Daoy (cell line): ENCODE measurements around the gene ZNF784. TPM values are rescaled to one million over a fixed set of nuclear protein-coding genes. Genes with fewer than 3 reads are reported as not detected.

Experiments
- DNase-seq: peaks from one replicate; pipeline ENCODE4 v3.0.0-alpha.2; 2015; ENCODE audit warnings: low read depth
- total RNA-seq: library from RNA; depleted of rRNA; stranded (reverse); fragments of >200 nt; shearing (Covaris generic); gene quantifications from 2 replicates; pipeline ENCODE4 v1.2.3, GENCODE V29; 2014

Gene ZNF784
- total RNA-seq, 1 experiment from 2014 or later, result 5.8 TPM

DNA sequence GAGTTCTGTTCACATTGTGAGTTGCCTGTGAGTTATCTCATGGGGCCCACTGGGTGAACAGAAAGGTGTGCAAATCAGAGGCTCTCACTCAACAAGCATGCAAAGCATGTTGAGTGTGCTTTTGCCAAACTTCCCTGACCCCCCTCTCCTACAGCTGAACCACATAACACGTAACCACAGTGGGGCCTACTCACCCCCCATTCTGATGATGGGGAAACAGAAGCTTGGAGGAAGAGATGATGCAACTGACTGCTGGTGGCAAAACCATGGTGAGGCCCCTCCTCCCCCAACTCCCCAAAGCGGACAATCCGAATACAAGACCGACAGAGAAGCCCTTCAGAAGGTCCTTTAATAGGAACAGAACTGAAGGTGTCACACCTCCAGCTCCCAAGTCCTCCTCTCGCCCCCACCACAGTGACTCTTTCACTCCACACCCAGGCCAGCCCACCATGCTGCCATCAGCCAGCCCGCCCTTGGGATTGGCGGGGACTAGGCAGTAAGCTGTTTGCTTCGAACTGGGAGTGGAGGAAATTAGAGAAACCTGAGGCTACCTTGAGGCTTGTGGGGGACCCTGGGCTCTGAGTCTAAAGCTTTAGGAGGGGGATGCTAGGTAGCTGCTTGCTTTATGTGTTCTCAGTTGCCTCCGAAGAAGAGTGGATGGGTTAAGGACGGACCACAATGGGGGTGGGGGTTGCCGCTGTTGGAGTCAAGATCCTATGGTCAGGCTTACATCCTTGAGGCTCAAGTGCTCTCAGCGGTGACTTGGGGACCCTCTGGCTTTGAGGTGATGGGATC lies 3.8 kb downstream of the ZNF784 start:
- no peak for DNase-seq

- no peak for DNase-seq
These were observed 5.1 kb downstream of the ZNF784 start for GRCh38 chr19:55619286-55619685.

DNA sequence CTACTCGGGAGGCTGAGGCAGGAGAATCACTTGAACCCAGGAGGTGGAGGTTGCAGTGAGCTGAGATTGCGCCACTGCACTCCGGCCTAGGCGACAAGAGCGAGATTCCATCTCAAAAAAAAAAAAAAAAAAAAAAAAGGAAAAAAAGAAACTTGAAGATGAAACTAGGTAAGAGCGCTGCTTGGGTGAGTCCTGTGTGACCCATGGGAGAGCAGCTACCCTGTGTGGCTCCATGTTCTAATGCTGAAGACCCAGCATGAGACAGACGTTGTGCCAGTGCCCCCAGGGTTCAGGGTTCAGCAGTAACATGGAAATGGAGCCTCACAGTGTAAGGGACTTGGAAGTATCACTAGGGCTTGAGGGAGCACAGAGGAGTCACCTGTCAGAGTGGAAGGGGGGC lies 5.9 kb downstream of the ZNF784 start:
- DNase-seq, result no peak

- DNase-seq, result no peak
These were observed 6.9 kb downstream of the ZNF784 start for GRCh38 chr19:55617426-55617825.

DNA sequence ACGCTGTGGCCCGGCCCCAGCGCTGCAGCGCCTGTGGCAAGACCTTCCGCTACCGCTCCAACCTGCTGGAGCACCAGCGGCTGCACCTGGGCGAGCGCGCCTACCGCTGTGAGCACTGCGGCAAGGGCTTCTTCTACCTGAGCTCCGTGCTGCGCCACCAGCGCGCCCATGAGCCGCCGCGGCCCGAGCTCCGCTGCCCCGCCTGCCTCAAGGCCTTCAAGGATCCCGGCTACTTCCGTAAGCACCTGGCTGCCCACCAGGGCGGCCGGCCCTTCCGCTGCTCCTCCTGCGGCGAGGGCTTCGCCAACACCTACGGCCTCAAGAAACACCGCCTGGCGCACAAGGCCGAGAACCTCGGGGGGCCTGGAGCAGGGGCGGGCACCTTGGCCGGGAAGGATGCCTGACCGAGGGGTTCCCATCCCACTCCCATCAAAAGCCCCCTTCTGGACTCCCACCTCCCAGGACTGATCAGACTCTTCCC lies 7.9 kb downstream of the ZNF784 start:
- DNase-seq, result no peak

- no peak for DNase-seq
These were observed 8.6 kb downstream of the ZNF784 start for GRCh38 chr19:55615543-55616394.

DNA sequence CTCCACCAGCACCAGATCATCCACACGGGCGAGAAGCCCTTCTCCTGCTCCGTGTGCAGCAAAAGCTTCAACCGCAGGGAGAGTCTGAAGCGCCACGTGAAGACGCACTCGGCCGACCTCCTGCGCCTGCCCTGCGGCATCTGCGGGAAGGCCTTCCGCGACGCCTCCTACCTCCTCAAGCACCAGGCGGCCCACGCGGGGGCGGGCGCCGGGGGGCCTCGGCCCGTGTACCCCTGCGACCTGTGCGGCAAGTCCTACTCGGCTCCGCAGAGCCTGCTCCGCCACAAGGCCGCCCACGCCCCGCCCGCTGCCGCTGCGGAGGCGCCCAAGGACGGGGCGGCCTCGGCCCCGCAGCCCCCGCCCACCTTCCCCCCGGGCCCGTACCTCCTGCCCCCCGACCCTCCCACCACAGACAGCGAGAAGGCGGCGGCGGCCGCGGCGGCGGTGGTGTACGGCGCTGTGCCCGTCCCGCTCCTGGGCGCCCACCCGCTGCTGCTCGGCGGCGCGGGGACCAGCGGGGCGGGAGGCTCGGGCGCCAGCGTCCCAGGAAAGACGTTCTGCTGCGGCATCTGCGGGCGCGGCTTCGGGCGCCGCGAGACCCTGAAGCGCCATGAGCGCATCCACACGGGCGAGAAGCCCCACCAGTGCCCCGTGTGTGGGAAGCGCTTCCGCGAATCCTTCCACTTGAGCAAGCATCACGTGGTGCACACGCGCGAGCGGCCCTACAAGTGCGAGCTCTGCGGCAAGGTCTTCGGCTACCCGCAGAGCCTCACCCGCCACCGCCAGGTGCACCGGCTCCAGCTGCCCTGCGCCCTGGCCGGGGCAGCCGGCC lies 9.4 kb downstream of the ZNF784 start:
- DNase-seq, result no peak

DNA sequence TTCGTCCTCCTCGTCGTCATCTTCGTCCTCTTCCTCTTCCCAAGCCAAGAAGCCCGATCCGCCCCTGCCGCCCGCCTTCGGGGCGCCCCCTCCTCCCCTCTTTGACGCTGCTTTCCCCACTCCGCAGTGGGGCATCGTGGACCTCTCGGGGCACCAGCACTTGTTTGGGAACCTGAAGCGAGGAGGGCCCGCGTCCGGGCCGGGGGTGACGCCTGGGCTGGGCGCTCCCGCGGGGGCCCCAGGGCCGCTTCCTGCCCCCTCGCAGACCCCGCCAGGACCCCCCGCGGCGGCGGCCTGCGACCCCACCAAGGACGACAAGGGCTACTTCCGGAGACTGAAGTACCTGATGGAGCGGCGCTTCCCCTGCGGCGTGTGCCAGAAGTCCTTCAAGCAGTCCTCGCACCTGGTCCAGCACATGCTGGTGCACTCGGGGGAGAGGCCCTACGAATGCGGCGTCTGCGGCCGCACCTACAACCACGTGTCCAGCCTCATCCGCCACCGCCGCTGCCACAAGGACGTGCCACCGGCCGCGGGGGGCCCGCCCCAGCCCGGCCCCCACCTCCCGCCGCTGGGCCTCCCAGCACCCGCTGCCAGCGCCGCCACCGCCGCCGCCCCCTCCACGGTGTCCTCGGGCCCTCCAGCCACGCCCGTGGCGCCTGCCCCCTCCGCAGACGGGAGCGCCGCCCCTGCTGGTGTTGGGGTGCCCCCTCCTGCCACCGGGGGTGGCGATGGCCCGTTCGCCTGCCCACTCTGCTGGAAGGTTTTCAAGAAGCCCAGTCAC lies 10.2 kb downstream of the ZNF784 start:
- DNase-seq, result no peak

- DNase-seq, result no peak
These were observed 11.0 kb downstream of the ZNF784 start for GRCh38 chr19:55613396-55613795.

- DNase-seq, result no peak
These were observed 12.3 kb downstream of the ZNF784 start for GRCh38 chr19:55611983-55612645.

- DNase-seq, result no peak
These were observed 12.9 kb downstream of the ZNF784 start for GRCh38 chr19:55611300-55611982.

- DNase-seq, result no peak
These were observed 15.0 kb downstream of the ZNF784 start for GRCh38 chr19:55609326-55609725.

GRCh38 chr19:55606817-55607216 lies 17.5 kb downstream of the ZNF784 start:
- DNase-seq, result no peak

DNA sequence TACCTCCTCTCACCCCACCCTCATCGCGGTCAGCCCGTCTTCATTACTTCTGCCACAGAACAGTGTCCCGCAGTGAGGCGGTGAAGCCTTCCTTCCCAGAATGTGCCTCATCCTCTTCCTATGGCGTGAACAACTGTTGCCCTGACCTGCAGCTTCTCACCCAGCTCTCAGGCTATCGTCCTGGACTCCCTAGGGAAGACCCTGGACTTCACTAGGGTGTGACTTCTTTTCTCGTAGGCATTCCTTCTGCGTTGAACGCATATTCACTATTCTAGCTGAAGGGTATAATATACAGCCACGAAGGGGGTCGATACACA lies 17.9 kb downstream of the ZNF784 start:
- DNase-seq, result no peak

GRCh38 chr19:55605637-55606470 lies 18.5 kb downstream of the ZNF784 start, which contains the start of gene ZNF865:
Gene ZNF865, plus strand, starts transcription at chr19:55605647. Its CDS starts 7,972 bp downstream, at chr19:55613619.
- peak; percentile 90 for DNase-seq

DNA sequence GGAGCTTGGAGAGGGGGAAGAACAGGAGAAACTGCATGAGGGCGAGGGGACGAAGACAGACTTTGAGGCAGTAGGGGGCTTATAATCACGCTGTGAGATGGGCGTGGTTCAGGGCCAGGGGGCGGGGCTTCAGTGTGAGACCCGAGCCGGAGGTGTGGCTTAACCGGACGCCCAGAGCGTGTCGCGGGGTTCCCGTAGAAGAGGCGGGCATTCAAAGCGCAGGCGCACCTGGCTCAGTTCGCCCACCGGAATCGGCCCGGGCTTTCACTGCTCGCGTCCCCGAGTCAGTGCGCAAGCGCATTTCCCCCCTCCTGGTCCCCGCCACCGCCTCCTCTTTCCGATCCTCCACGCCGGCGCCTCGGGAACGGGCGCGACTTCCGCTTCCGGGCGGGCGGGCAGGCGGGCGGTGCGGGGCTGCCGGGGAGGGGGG lies 19.1 kb downstream of the ZNF784 start:
- DNase-seq, result peak; percentile 99

DNA sequence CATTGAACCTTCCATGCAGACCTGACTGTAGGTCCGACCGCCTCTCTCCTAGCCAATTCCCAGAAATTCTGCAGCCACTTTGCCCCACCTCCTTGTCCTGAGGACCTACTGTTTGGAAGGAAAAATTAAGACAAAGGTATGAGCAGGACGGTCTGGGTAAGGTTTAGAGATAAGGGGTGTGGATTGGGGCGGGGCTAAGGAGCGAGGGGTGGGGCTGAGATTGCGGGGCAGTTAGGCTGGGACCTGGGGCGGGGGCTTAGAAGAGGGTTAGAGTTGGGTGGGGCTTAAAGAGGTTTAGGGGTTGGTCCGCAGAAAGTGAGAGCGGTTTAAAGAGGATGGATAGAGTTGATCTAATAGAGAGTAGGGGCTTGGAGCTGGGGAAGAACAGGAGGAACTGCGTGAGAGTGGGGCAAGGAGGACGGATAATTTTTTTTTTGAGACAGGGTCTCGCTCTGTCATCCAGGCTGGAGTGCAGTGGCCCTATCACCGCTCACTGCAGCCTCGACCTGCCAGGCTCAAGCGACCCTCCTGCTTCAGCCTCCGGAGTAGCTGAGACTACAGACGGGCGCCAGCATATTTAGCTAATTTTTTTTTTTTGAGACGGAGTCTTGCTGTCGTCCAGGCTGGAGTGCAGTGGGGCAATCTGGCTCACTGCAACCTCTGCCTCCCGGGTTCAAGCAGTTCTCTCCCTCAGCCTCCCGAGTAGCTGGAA lies 20.6 kb downstream of the ZNF784 start:
- no peak for DNase-seq

- DNase-seq, result no peak
These were observed 21.3 kb downstream of the ZNF784 start for GRCh38 chr19:55603115-55603514.
